Tibial artery (tissue), 4 donors: ENCODE measurements around the gene TUBE1.

Experiments
- DNase-seq, 2 donors: peaks; one replicate each; pipeline ENCODE4 v3.0.0-alpha.2; 2019
- H3K27ac ChIP-seq, 2 donors: fragments of 200-600 bp; sonication (generic) in 1 of 2; 1 replicate in 1 of 2; 2 replicates in 1 of 2; pipeline ENCODE4 v1.5.1; 2018 to 2019; ENCODE audit warnings: mild to moderate bottlenecking in 1 of 2
- H3K27me3 ChIP-seq, 2 donors: fragments of 200-600 bp; sonication (generic) in 1 of 2; one replicate each; pipeline versions ENCODE4 v1.5.1 to v1.6.0; 2016 to 2019
- H3K36me3 ChIP-seq, 3 donors: fragments of 200-600 bp; sonication (generic) in 2 of 3; one replicate each; pipeline ENCODE4 v1.5.1; 2016 to 2019; ENCODE audit warnings: mild to moderate bottlenecking in 2 of 3
- H3K4me1 ChIP-seq, 4 donors: fragments of 200-600 bp; sonication (generic) in 2 of 4; 1 replicate in 3 of 4; 2 replicates in 1 of 4; pipeline ENCODE4 v1.5.1; 2016 to 2019
- H3K4me3 ChIP-seq, 2 donors: fragments of 200-600 bp; sonication (generic) in 1 of 2; 1 replicate in 1 of 2; 2 replicates in 1 of 2; pipeline ENCODE4 v1.5.1; 2018 to 2019; ENCODE audit warnings: mild to moderate bottlenecking in 2 of 2
- H3K9me3 ChIP-seq, 3 donors: fragments of 200-600 bp; sonication (generic) in 1 of 3; one replicate each; pipeline ENCODE4 v1.5.1; 2016 to 2019
- CTCF ChIP-seq, 2 experiments: fragments of 200-600 bp in 1 of 2; fragments of 450-650 bp in 1 of 2; IDR thresholded peaks; one replicate each; pipeline ENCODE4 v1.5.1; 2017 to 2019; ENCODE audit warnings: antibody characterized with exemption in 2 of 2, mild to moderate bottlenecking in 1 of 2, moderate library complexity in 1 of 2
- intact Hi-C: fragments of 100-400 bp; cut with DNase I; formaldehyde crosslinking; loops from one replicate; pipeline ENCODE4 v1.15.0; 2023; ENCODE audit warnings: low total_unique reads

The TUBE1 gene

DNA sequence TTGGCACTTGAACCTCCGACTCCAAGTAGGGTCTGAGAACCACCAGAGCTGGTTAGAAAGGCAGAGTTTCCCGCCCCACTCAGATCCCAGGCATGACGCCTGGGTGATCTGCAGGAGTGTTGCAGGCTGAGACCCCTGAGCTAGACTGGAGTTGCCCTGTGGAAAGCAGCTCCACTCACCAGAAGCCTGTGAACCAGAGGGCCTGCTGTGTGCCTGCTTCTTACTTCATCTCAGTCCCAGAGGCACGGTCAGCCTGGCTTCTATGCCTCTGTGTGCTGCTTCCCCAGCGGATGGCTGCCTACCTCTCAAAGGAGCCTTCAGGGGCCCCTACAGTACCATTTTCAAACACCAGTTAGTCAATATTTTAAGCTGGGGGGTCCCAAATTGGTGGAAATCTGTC lies 49.0 kb downstream of the TUBE1 start:
- Histone ChIP-seq H3K9me3 (no peaks in the 10 kb centered on the region), H3K4me3 (peak overlapping the region; percentile 1 to 4), H3K27me3 (no peaks in the 10 kb centered on the region), H3K4me1 (peaks cover 4 to 61% (median 31%) of the 10 kb centered on the region in 4 donors), H3K36me3 (no peaks in the 10 kb centered on the region), H3K27ac (peak overlapping the region; percentile 81 to 86)
- no peak for TF ChIP-seq CTCF (IDR thresholded peaks at IDR 0.05)
- DNase-seq = peak; percentile 65 to 84
- intact Hi-C loops = no loop called here

DNA sequence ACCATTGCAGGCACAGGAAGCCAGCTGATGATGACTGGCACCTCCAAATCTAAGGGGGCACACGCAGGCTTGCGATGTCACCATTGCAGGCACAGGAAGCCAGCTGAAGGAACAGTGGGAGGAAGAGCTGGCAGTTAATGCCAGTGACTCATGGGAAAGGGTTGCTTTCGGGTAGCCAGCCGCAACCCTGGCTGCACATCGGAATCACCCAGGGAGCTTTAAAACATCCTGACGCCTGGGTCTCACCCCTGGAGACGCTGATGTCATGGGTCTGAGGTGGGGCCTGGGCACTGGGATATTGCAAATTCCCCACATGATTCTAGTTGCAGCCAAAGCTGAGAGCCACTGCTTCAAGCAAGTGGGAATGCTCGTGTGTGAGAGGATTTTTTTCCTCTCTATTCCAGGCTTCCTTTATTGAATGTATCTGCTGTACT lies 49.5 kb downstream of the TUBE1 start:
- peak overlapping the region; percentile 81 to 86 for H3K27ac ChIP-seq
- H3K4me3 ChIP-seq = peak overlapping the region; percentile 1 to 4
- TF ChIP-seq CTCF (IDR thresholded peaks at IDR 0.05) = no peak

DNA sequence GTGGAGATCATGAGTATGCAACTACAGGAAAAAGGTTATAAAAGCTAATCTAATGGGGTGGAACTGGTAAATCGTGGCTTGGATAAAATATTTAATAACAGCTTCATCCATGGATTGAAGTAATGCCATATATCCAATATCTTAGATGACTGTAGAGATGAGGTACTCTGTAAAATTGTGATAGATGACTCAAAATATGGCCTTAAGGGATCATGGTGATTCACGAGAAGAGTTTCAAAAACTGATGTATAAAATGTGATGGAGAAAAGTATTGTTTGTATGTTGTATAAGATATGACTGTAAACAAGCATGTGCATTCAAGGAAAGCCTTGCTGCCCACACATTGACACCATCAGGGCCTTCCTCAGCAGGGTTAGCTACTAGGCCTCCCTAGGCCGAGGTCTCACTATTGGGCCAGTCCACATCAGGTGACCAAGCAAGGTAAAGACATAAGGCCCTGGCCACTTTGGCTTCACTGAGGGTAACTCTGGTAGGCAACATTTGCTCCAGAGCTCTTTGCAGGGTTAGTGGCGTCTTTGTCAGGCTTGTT lies 51.1 kb downstream of the TUBE1 start:
- Histone ChIP-seq H3K4me3 (no peak overlapping the region), H3K4me1 (peaks cover 4 to 65% (median 31%) of the 10 kb centered on the region in 4 donors), H3K27ac (peak overlapping the region; percentile 81 to 86), H3K36me3 (no peaks in the 10 kb centered on the region), H3K9me3 (no peaks in the 10 kb centered on the region), H3K27me3 (no peaks in the 10 kb centered on the region)
- intact Hi-C loops = no loop called here
- TF ChIP-seq CTCF (IDR thresholded peaks at IDR 0.05) = no peak
- DNase-seq = no peak

More for the DNA sequence above, 49.5 kb downstream of the TUBE1 start:
- DNase-seq = peak; percentile 94 to 98
- no peaks in the 10 kb centered on the region for H3K27me3 ChIP-seq
- no peaks in the 10 kb centered on the region for H3K9me3 ChIP-seq
- intact Hi-C loops = no loop called here
- no peaks in the 10 kb centered on the region for H3K36me3 ChIP-seq
- peaks cover 4 to 61% (median 31%) of the 10 kb centered on the region in 4 donors for H3K4me1 ChIP-seq

DNA sequence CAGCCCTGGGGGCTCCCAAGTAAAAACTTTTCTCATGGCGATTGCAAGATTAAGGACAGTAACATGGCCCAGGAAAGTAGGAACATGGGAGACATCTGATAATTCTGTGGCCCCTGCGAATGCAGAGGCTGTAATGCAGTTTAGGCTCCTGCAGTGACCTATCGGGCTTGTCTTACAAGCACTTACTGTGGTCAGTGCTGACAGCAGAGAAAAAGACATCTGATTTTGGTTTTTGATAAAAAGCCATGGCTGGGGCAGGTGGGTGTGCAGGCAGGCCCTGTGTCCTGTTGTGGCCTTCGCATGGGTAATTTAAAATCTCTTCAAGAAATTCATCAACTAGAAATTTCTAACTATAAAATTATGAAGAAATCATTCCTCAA lies 52.7 kb downstream of the TUBE1 start:
- Histone ChIP-seq H3K9me3 (no peaks in the 10 kb centered on the region), H3K27me3 (no peaks in the 10 kb centered on the region), H3K4me3 (no peak overlapping the region), H3K4me1 (peaks cover 4 to 68% (median 31%) of the 10 kb centered on the region in 4 donors), H3K36me3 (no peaks in the 10 kb centered on the region), H3K27ac (peak overlapping the region; percentile 47 to 81)
- intact Hi-C loops = no loop called here
- no peak for TF ChIP-seq CTCF (IDR thresholded peaks at IDR 0.05)
- DNase-seq = no peak

- DNase-seq = no peak
- Histone ChIP-seq H3K36me3 (no peaks in the 10 kb centered on the region), H3K27me3 (no peaks in the 10 kb centered on the region), H3K9me3 (no peaks in the 10 kb centered on the region), H3K27ac (peak overlapping the region; percentile 47 to 81), H3K4me3 (no peak overlapping the region), H3K4me1 (peaks cover 4 to 66% (median 26%) of the 10 kb centered on the region in 4 donors)
- intact Hi-C loops = no loop called here
- TF ChIP-seq CTCF (IDR thresholded peaks at IDR 0.05) = no peak
Measured at GRCh38 chr6:112033791-112034615, 53.3 kb downstream of the TUBE1 start.
